GM18507 (cell line): ENCODE results near the gene ZNF320.
"Not testable (repeated sequence)": the region's sequence is repeated elsewhere in the genome, so short reads cannot be mapped to it uniquely, and the experiment has no call there.

ENCODE experiments used
- DNase-seq: peaks from one replicate; pipeline ENCODE4 v3.0.0; 2011; ENCODE audit warnings: low read depth; ENCODE audit not compliant: insufficient read length; ENCODE audit errors: extremely low spot score
- FAIRE-seq: peaks from 2 replicates; lab custom pipeline; 2011; peaks lifted over from hg19 to GRCh38; lab: Jason Lieb, UNC

ZNF320 gene

DNA sequence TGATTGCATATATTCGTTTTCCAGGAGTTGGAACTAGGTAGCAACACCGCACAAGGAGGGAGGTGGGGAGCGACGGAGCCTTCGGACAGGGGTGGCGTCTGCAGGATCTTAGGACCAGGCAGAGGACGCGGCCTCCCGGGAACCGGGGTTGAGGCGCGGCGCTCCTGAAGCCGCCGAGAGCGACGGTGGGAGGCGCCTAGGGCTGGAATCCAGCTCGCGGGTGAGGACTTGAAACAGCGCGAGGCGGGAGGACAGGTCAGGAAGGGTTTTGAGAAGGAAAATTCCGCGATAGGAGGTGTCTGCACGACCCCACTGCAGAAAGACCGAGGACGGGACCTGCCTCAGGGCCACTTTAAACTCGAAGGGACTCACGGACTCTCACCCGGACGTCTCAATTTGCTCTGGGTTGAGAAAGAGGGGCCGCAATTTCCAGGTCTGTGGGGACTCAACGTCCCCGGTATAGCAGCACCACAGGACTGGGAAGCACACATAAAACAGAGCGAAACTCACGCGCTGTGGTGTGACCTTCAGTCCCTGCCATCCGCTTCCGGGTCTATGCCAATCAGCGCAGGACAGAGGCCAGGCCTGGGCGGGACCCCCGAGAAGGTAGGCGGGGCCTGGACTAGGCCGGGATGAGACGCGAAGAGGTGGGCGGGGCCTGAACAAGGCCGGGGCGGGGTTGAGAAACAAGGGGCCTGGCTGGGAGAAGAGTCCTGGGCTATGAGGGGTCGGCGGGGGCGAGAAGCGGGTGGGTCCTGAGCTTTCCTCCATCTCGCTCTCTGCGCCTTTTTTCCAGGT is at the start of gene ZNF320:
Gene ZNF320, minus strand, starts transcription at position 498 of the 798 bp plus-strand sequence. CDS start 7,380 bp downstream, outside the sequence.
- FAIRE-seq: peak; percentile 90
- peak; percentile 60 for DNase-seq

DNA sequence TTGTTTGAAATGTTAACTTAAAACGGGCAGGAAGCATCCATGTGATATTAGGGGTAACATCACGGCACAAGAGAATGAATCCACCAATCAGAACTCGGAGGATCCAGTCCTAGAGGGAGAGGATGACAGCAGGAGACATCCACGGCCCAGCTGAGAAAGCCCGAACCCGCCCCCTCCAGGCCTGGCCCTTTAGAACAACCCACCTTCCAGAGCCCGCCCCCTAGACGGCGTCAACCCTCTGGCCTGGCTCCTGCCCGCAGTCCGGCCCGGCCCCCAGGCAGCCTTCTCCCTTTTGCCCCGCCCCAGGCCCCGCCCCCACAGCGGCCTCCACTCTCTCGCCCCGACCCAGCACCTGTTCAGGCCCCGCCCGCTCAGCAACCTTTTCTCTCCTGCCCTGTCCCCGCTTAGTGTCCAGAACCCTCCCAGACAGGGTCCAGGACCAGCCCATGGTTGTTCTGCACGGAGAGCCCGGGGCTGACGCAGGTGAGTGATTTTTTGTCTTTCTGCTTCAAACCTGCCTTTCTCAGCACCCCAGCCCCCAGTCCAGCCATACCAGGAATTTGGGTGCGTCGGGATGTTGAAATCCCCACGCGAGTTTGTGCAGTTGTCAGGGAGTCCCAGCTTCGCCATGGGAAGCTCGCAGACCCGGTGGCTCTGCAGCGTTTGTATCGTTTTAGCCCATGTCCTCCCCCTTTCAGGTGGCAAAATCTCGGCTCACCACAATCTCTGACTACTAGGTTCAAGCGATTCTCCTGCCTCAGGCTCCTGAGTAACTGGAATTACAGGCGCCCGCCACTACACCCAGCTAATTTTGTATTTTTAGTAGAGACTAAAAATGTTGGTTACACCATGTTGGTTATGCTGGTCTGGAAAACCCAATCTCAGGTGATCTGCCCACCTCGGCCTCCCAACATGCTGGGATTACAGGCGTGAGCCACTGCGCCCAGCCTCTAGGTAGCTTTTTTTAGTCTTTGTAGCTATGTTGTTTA is 49.2 kb upstream of the ZNF320 start:
- DNase-seq (no peak), FAIRE-seq (no peak)

DNA sequence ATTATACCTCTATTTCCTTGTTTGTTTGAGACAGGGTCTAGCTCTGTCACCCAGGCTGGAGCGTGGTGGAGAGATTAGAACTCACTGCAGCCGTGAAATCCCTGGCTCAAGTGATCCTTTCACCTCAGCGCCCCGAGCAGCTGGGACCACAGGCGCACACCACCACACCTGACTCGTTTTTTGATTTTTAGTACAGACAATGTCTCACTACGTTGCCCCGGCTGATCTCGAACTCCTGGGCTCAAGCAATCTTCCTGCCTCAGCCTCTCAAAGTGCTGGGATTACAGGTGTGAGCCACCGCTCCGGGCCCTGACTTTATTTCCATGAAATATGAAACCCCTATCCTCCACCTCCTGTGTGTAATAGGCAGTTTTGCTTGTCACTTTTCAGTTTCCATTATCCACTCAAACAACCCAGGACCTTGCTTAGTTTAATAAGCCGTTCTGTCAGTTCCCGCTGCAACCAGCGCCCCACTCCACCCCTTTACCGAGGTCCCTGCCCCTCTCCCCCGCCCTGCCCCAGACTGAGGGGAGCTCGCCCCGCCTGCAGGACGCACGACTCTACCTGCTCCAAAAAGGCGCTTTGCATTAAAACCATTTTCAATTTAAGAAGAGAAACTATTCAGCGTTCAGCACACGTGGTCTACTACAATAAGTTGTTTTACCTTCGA is 48.4 kb upstream of the ZNF320 start:
- FAIRE-seq (no peak), DNase-seq (no peak)

DNA sequence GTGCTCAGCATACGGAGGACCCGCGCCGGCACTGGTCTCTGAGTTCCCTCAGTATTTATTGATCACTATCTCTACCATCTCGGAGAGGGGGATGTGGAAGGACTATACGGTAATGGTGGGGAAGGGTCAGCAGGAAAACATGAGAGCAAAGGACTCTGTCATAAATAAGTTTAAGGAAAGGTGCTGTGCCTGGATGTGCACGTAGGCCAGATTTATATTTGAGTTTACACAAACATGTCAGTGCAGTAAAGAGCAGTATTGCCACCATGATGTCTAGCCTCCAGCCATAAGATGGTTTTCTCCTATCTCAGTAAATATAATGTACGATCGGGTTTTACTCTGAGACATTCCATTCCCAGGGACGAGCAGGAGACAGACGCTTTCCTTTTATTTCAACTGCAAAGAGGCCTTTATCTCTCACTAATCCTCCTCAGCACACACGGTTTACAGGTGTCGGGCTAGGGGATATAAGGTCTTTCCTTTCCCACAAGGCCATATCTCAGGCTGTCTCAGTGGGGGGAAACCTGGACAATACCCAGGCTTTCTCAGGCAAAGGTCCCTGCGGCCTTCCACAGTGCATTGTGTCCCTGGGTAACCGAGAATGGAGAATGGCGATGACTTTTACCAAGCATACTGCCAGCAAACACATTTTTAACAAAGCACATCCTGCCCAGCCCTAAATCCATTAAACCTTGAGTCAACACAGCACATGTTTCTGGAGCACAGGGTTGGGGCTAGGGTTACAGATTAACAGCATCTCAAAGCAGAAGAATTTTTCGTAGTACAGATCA is 47.5 kb upstream of the ZNF320 start:
- not testable (repeated sequence) for FAIRE-seq, DNase-seq

DNA sequence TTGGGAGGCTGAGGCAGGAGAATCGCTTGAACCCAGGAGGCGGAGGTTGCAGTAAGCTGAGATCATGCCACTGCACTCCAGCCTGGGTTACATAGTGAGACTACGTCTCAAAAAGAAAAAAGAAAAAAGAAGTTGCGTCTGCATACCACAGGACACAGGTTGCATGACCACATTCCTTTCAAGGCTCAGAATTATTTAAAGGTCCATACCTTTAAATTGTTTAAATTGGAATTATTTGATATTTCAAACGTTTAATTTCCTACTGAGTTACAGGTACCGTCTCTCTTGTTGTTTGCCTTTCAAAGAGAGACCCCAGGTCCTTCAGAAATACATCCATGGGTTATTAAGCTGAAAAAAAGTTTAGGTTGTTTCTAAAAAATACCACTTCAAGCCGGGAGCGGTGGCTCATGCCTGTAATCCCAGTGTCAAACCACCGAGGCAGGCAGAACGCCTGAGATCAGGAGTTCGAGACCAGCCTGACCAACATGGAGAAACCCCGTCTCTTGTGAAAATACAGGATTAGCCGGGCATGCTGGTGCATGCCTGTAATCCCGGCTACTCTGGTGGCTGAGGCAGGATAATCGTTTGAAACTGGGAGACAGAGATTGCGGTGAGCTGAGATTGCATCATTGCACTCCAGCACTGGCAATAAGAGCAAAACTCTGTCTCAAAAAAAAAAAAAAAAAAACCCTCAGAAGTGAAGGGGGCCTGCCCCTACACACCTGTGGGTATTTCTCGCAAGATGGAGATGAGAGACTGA is 46.6 kb upstream of the ZNF320 start:
- no peak for FAIRE-seq
- no peak for DNase-seq

DNA sequence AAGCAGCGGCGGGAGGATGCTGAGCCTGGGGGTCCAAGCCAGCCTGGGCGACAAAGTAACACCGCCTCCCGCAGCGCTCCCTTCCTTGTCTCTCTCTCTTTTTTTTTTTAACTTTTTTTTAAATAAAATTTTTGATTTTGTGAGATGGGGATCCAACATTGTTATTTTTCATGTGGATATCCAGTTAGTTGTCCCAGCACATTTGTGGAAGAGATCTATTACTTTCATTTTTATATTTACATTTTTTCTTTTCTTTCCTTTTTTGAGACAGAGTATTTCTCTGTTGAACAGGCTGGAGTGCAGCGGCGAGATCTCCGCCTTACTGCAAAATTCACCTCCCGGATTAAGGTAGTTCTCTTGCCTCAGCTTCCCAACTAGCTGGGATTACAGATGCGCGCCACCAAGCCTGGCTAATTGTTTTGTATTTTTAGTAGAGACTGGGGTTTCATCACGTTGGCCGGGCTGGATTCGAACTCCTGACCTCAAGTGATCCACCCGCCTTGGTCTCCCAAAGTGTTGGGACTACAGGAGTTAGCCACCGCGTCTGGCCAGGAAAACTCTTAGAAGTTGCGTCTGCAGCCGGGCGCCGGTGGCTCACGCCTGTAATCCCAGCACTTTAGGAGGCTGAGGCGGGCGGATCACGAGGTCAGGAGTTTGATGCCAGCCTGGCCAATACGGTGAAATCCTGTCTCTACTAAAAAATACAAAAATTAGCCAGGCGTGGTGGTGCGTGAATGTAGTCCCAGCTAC is 45.9 kb upstream of the ZNF320 start:
- DNase-seq (no peak), FAIRE-seq (no peak)

DNA sequence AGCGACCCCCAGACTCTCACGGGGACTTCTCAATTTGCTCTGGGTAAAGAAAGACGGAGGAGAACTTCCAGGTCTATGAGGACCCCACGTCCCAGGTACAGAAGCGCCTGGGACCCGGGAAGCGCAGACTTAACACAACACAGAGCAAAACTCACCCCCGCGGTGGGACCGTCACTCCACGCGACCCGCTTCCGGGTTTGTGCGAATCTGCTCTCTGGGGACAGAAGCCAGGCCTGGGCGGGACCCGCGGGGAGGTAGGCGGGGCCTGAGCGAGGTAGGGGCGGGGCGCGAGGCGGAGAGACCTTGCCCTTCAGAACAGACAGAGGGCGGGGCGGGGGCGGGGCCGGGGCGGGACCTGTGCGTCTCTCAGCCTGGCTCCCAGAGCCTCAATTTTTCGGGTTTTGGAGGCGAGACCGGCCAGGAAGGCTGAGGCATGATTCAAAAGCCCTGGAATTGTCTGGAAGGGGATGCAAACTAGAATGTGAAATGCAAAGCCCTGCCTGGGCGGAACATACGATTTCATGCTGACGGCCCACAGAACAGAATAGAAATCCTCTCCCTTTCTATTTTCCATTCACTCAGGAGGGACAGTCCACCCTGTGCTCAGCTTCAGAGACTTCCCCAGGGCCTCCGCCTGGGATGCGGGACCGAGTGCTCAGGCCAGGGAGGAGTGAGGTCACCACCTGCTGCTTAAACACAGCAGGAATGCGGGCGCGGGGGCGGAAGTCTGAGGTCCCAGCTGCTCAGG is 45.1 kb upstream of the ZNF320 start:
- FAIRE-seq (peak; percentile 95), DNase-seq (peak; percentile 66)

DNA sequence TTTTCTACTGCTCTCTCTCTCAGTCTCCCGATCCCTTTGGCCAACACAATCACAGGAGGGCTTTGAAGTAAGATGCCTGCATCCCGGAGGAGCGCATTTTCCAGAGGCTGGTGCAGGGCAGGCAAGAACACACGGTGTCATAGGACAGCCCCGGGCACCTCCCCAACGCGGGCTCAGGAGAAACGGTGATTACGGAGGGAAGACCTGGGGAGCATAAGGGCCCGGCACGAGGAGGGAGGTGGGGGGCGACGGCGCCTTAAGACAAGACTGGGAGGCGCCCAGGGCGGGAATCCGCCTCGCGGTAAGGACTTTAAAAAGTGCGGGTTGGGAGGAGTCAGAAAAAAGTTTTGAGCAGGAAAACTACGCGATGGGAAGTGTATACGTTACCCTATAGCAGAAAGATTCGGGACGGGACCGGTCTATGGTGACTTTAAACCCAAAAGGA is 44.5 kb upstream of the ZNF320 start:
- DNase-seq (no peak), FAIRE-seq (no peak)

DNA sequence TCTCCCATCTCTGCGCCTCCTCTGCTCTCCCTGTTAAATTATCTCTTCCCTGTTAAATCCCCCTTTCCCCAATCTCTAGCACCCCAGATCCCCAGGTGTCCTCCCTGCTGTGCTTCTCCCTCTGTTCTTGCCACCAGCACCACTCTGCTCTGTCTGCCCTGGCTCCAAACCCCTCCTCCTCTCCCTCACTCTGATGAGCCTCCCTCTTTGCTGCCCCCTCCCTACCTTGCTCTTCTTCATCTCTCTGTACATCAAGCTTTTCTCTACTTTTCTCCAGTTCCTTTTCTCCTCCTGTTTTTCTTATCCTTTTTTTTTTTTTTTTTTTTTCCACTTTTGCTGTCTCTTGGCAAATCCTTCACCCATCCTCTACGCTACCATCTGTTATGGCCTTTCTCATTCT is 44.1 kb upstream of the ZNF320 start:
- not testable (repeated sequence) for FAIRE-seq, DNase-seq

DNA sequence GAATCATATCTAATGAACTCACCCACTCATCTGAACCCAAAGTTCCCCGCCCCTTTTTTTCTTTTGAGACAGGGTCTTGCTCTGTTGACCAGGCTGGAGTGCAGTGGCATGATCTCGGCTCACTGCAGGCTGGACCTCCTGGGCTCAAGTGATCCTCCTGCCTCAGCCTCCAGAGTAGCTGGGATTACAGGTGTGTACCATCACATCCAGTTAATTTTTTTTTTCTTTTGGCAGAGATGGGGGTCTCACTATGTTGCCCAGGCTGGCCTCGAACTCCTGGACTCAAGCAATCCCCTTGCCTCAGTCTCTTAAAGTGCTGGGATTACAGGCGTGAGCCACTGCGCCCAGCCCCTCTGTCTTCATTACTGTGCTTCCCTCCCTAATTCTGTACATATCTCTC is 43.5 kb upstream of the ZNF320 start:
- FAIRE-seq, DNase-seq: not testable (repeated sequence)

DNA sequence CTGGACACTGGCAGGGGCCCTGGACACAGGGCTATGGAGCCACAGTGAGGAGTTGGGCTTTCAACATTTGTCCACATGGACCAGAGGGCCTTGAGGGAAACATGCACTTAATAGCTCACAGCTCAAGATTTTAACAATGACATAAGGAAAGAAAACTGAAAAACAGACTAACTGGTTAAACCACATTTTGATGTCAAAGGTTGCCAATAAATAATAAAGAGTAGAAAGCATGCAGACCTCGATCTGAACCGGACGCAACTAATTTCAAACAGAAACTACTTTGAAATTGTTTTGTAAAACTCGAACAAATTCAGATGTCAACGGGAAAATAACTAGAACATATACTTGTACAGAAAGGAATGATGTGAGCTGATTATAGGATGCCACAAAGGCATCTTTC is 41.3 kb upstream of the ZNF320 start:
- FAIRE-seq (no peak), DNase-seq (no peak)

DNA sequence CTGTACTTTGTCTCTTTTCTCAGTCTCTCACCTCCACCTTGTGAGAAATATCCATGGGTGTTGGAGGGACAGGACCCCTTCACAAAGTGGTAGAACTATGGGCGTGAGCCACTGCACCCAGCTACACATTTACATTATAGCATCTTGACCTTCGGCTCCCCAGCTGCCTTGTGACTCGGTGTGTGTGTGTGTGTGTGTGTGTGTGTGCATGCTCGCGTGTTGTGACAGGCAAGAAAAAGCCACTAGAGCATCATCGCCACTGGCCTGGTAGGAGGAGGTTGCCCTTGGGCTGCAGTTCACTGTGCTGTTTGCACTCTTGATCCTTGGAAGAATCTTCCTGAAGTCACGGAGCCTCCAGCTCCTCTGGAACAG is 39.5 kb upstream of the ZNF320 start:
- FAIRE-seq (no peak), DNase-seq (no peak)

DNA sequence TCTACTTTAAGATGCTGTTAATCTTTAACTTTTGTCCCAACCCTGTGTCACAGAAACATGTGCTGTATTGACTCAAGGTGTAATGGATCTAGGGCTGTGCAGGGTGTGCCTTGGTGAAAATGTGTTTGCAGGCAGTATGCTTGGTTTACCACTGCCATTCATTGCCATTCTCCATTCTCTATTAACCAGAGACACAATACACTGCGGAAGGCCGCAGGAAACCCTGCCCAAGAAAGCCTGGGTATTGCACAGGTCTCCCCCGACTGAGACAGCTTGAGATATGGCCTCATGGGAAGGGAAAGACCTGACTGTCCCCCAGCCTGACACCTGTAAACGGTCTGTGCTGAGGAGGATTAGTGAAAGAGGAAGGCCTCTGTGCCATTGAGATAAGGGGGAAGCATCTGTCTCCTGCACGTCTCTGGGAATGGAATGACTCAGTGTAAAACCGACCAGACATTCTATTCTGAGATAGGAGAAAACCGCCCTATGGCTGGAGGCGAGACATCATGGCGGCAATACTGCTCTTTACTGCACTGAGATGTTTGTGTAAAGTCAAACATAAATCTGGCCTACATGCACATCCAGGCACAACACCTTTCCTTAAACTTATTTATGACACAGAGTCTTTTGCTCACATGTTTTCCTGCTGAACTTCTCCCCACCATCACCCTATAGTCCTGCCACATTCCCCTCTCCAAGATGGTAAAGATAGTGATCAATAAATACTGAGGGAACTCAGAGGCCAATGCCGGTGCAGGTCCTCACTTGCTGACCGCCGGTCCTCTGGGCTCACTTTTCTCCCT is 38.9 kb upstream of the ZNF320 start:
- FAIRE-seq (no peak), DNase-seq (no peak)

DNA sequence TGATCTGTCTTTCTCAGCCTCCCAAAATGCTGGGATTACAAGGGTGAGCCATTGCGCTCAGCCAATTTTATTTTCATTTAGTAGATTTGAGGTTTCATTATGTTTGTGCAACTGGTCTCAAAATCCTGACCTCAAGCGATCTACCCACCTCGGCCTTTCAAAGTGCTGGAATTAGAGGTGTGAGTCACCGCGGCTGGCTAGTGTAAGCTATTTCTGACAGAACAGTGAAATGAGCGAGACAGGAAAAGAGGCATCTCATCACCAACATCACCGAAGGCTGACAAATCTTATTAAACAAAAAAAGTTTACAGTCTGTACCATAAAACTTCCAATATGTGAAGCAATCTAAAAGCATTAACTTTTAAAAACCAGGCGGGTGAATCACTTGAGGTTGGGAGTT is 38.0 kb upstream of the ZNF320 start:
- DNase-seq (no peak), FAIRE-seq (no peak)

DNA sequence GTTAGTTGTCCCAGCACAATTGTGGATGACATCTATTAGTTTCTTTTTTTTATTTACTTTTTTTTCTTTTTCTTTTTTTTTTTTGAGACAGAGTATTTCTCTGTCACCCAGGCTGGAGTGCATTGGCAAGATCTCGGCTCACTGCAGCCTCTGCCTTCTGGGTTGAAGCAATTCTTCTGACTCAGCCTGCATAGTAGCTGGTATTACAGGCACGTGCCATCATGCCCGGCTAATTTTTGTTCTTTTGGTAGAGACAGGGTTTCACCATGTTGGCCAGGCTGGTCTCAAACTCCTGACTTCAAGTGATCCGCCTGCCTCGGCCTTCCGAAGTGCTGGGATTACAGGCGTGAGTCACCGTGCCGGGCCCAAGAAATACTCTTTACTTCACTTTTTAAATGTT is 27.2 kb upstream of the ZNF320 start:
- DNase-seq, FAIRE-seq: not testable (repeated sequence)
